HG02759 (cell line): Measurements from ENCODE around the gene SCN4B.

Experiments used
- ATAC-seq: cut with Tn5 transposase; IDR thresholded peaks from one replicate; pipeline ENCODE4 v1.9.1; 2021; ENCODE audit warnings: mild to moderate bottlenecking, moderate library complexity; ENCODE audit not compliant: unreplicated experiment

SCN4B gene

GRCh38 chr11:118154641-118155040, 2.0 kb upstream of the SCN4B start:
- no peak for ATAC-seq

- no peak for ATAC-seq
Observed at GRCh38 chr11:118153976-118154375, 1.4 kb upstream of the SCN4B start.

- ATAC-seq = no peak
Observed at GRCh38 chr11:118153516-118153915, 893 bp upstream of the SCN4B start.

- no peak for ATAC-seq
Observed at GRCh38 chr11:118152020-118152551, 537 bp downstream of the SCN4B start.

- no peak for ATAC-seq
Observed at GRCh38 chr11:118151431-118151830, 1.2 kb downstream of the SCN4B start.

- ATAC-seq = no peak
Observed at GRCh38 chr11:118149493-118149892, 3.1 kb downstream of the SCN4B start.

GRCh38 chr11:118148856-118149255, 3.8 kb downstream of the SCN4B start:
- no peak for ATAC-seq

- no peak for ATAC-seq
Observed at GRCh38 chr11:118148240-118148639, 4.4 kb downstream of the SCN4B start.

GRCh38 chr11:118147502-118147901, 5.1 kb downstream of the SCN4B start:
- no peak for ATAC-seq

- no peak for ATAC-seq
Observed at GRCh38 chr11:118146554-118146953, 6.1 kb downstream of the SCN4B start.

- ATAC-seq = peak; percentile 90
Observed at GRCh38 chr11:118145285-118146227, 7.1 kb downstream of the SCN4B start.

GRCh38 chr11:118144301-118145268, 8.0 kb downstream of the SCN4B start:
- ATAC-seq = no peak

- no peak for ATAC-seq
Observed at GRCh38 chr11:118143661-118144185, 8.9 kb downstream of the SCN4B start.

- ATAC-seq = no peak
Observed at GRCh38 chr11:118142809-118143208, 9.8 kb downstream of the SCN4B start.

GRCh38 chr11:118142081-118142480, 10.5 kb downstream of the SCN4B start:
- ATAC-seq = no peak

- no peak for ATAC-seq
Observed at GRCh38 chr11:118139578-118139977, 13.0 kb downstream of the SCN4B start.

- no peak for ATAC-seq
Observed at GRCh38 chr11:118138839-118139420, 13.7 kb downstream of the SCN4B start.

GRCh38 chr11:118136801-118137200, 15.8 kb downstream of the SCN4B start:
- ATAC-seq = no peak

GRCh38 chr11:118136341-118136740, 16.3 kb downstream of the SCN4B start:
- no peak for ATAC-seq

GRCh38 chr11:118135796-118136165, 16.8 kb downstream of the SCN4B start:
- no peak for ATAC-seq
